HAP-1 (cell line): ENCODE measurements around the gene SP6.
A peak's percentile ranks its signal among the peaks of the same experiment; 100 is the strongest.

Experiments used
- DNase-seq, 2 experiments: peaks; one replicate each; pipeline ENCODE4 v3.0.0-alpha.2; 2016 to 2020; ENCODE audit warnings: low spot score in 2 of 2
- H3K27me3 ChIP-seq: fragments of 250-450 bp; sonication (Bioruptor Pico); 2 replicates; pipeline ENCODE4 v1.5.1; 2020; ENCODE audit warnings: low read depth, mild to moderate bottlenecking, moderate library complexity
- H3K36me3 ChIP-seq: fragments of 250-450 bp; sonication (Bioruptor Pico); replicated peaks from 2 replicates; pipeline ENCODE4 v1.5.1; 2020; ENCODE audit warnings: mild to moderate bottlenecking
- H3K4me1 ChIP-seq: fragments of 250-450 bp; sonication (Bioruptor Pico); 2 replicates; pipeline ENCODE4 v1.5.1; 2020; ENCODE audit warnings: mild to moderate bottlenecking
- H3K4me3 ChIP-seq: fragments of 250-450 bp; sonication (Bioruptor Pico); 2 replicates; pipeline ENCODE4 v1.5.1; 2020; ENCODE audit warnings: mild to moderate bottlenecking, moderate library complexity
- H3K9me3 ChIP-seq: fragments of 250-450 bp; sonication (Bioruptor Pico); 2 replicates; pipeline ENCODE4 v1.5.1; 2020; ENCODE audit warnings: mild to moderate bottlenecking, moderate library complexity
- in situ Hi-C: fragments of 300-500 bp; cut with MboI; formaldehyde crosslinking; loops from 3 replicates; pipeline ENCODE4 v1.14.3; 2020; ENCODE audit warnings: low sequenced_read_pairs, inconsistent platforms, mixed read lengths

The SP6 gene

GRCh38 chr17:47802341-47803022 lies 48.5 kb downstream of the SP6 start:
- in situ Hi-C loops: no loop called here
- peak; percentile 25 to 67 for DNase-seq

GRCh38 chr17:47801906-47802305 lies 49.1 kb downstream of the SP6 start:
- in situ Hi-C loops: no loop called here
- H3K4me3 ChIP-seq: no peak overlapping the region
- H3K9me3 ChIP-seq: no peaks in the 10 kb centered on the region
- no peaks in the 10 kb centered on the region for H3K36me3 ChIP-seq
- H3K27me3 ChIP-seq: peaks cover 10% of the 10 kb centered on the region
- no peak for DNase-seq
- no peaks in the 10 kb centered on the region for H3K4me1 ChIP-seq

More at GRCh38 chr17:47802341-47803022, 48.5 kb downstream of the SP6 start:
- Histone ChIP-seq H3K36me3 (no peaks in the 10 kb centered on the region), H3K9me3 (no peaks in the 10 kb centered on the region), H3K4me1 (no peaks in the 10 kb centered on the region), H3K4me3 (no peak overlapping the region), H3K27me3 (peaks cover 10% of the 10 kb centered on the region)

- no peak overlapping the region for H3K4me3 ChIP-seq
- no peak for DNase-seq
- H3K4me1 ChIP-seq: no peaks in the 10 kb centered on the region
- peaks cover 10% of the 10 kb centered on the region for H3K27me3 ChIP-seq
- in situ Hi-C loops: no loop called here
- H3K36me3 ChIP-seq: no peaks in the 10 kb centered on the region
- H3K9me3 ChIP-seq: no peaks in the 10 kb centered on the region
Measured at GRCh38 chr17:47801176-47801765, 49.7 kb downstream of the SP6 start.

- no peak overlapping the region for H3K4me3 ChIP-seq
- DNase-seq: no peak
- H3K27me3 ChIP-seq: peaks cover 10% of the 10 kb centered on the region
- no peaks in the 10 kb centered on the region for H3K9me3 ChIP-seq
- in situ Hi-C loops: no loop called here
- H3K4me1 ChIP-seq: no peaks in the 10 kb centered on the region
- H3K36me3 ChIP-seq: no peaks in the 10 kb centered on the region
Measured at GRCh38 chr17:47800686-47801085, 50.3 kb downstream of the SP6 start.

GRCh38 chr17:47797797-47798196 lies 53.2 kb downstream of the SP6 start:
- no peak for DNase-seq
- Histone ChIP-seq H3K27me3 (peaks cover 34% of the 10 kb centered on the region), H3K4me1 (no peaks in the 10 kb centered on the region), H3K4me3 (no peak overlapping the region), H3K9me3 (no peaks in the 10 kb centered on the region), H3K36me3 (no peaks in the 10 kb centered on the region)
- in situ Hi-C loops: no loop called here
